IMR-90 (cell line): ENCODE measurements around the gene CDC45. TPM values are rescaled to one million over a fixed set of nuclear protein-coding genes. Genes with fewer than 3 reads are reported as not detected.
A peak's percentile ranks its signal among the peaks of the same experiment; 100 is the strongest.
"Not testable (repeated sequence)": the region's sequence is repeated elsewhere in the genome, so short reads cannot be mapped to it uniquely, and the experiment has no call there.

Experiments used
- ATAC-seq: fragments of 200-7000 bp; cut with Tn5 transposase; 2 replicates; pipeline ENCODE4 v1.9.1; 2020; ENCODE audit warnings: low read depth, mild to moderate bottlenecking, moderate library complexity
- BruUV-seq: library from RNA; stranded (reverse); fragments of 400-500 nt; replicated peaks from 2 replicates; lab custom pipeline; 2021; lab: Mats Ljungman, UMichigan
- CTCF ChIA-PET: fragments of 300-600 bp; formaldehyde crosslinking; extraction: SDS; loops from one replicate; lab custom pipeline; 2021; ENCODE audit warnings: antibody characterized with exemption; lab: Yijun Ruan, JAX
- POLR2A ChIA-PET: fragments of 300-600 bp; sonication (Branson Sonifier 250); formaldehyde crosslinking; loops from one replicate; lab custom pipeline; 2022; ENCODE audit warnings: antibody characterized with exemption; ENCODE audit not compliant: unreplicated experiment; lab: Charles Lee
- DNase-seq: peaks from one replicate; pipeline ENCODE4 v3.0.0; 2013
- H2AFZ ChIP-seq: replicated peaks from 2 replicates; pipeline ENCODE3; 2013; ENCODE audit warnings: low read length, mild to moderate bottlenecking; ENCODE audit not compliant: poor library complexity
- H2AK5ac ChIP-seq: 2 replicates; pipeline ENCODE4 v1.6.1; 2013; ENCODE audit warnings: low read depth, low read length, inconsistent platforms
- H2AK9ac ChIP-seq: replicated peaks from 2 replicates; pipeline ENCODE3; 2013; ENCODE audit warnings: mild to moderate bottlenecking, low read depth, low read length, moderate library complexity; ENCODE audit not compliant: poor library complexity
- H2BK120ac ChIP-seq: 2 replicates; pipeline ENCODE4 v1.6.1; 2013; ENCODE audit warnings: low read depth, low read length, inconsistent platforms
- H2BK15ac ChIP-seq: 3 replicates; pipeline ENCODE4 v1.6.1; 2013; ENCODE audit warnings: low read depth, low read length, inconsistent platforms
- H2BK20ac ChIP-seq: 2 replicates; pipeline ENCODE4 v1.6.1; 2013; ENCODE audit warnings: low read depth, mild to moderate bottlenecking, inconsistent platforms, low read length, moderate library complexity
- H2BK5ac ChIP-seq: 2 replicates; pipeline ENCODE4 v1.6.1; 2013; ENCODE audit warnings: mild to moderate bottlenecking, low read depth, low read length, inconsistent platforms; ENCODE audit not compliant: poor library complexity, severe bottlenecking
- H3K14ac ChIP-seq: replicated peaks from 2 replicates; pipeline ENCODE4 v1.6.1; 2013; ENCODE audit warnings: low read depth, low read length, inconsistent platforms
- H3K18ac ChIP-seq: 2 replicates; pipeline ENCODE4 v1.6.1; 2013; ENCODE audit warnings: low read depth, low read length, control low read depth
- H3K23ac ChIP-seq: 2 replicates; pipeline ENCODE4 v1.6.1; 2013; ENCODE audit warnings: low read depth, low read length, inconsistent platforms
- H3K27ac ChIP-seq: 2 replicates; pipeline ENCODE4 v1.5.1; 2013; ENCODE audit warnings: mild to moderate bottlenecking, control low read depth, low read length; ENCODE audit not compliant: insufficient read depth
- H3K27me3 ChIP-seq: 2 replicates; pipeline ENCODE4 v1.6.1; 2013; ENCODE audit warnings: low read length; ENCODE audit not compliant: control insufficient read depth, insufficient read depth
- H3K36me3 ChIP-seq: 2 replicates; pipeline ENCODE4 v1.6.1; 2013; ENCODE audit warnings: low read length, mixed read lengths; ENCODE audit not compliant: control insufficient read depth, insufficient read depth
- H3K4ac ChIP-seq: 2 replicates; pipeline ENCODE4 v1.6.1; 2013; ENCODE audit warnings: low read depth, low read length, inconsistent platforms
- H3K4me1 ChIP-seq: 2 replicates; pipeline ENCODE4 v1.6.1; 2013; ENCODE audit warnings: low read length, mixed read lengths; ENCODE audit not compliant: control insufficient read depth, insufficient read depth
- H3K4me2 ChIP-seq: 2 replicates; pipeline ENCODE4 v1.6.1; 2013; ENCODE audit warnings: low read depth, mild to moderate bottlenecking, control low read depth, low read length, moderate library complexity
- H3K4me3 ChIP-seq: 2 replicates; pipeline ENCODE4 v1.5.1; 2013; ENCODE audit warnings: low read depth, mild to moderate bottlenecking, control low read depth, low read length, moderate library complexity; ENCODE audit not compliant: insufficient read depth
- H3K56ac ChIP-seq: 2 replicates; pipeline ENCODE4 v1.6.1; 2013; ENCODE audit warnings: low read length, inconsistent platforms; ENCODE audit not compliant: insufficient read depth; ENCODE audit errors: extremely low read depth
- H3K79me1 ChIP-seq, 2 experiments: 2 replicates each; pipeline ENCODE4 v1.6.1; 2013; ENCODE audit warnings: low read length in 2 of 2, inconsistent platforms in 1 of 2, low read depth in 1 of 2
- H3K9ac ChIP-seq: 2 replicates; pipeline ENCODE4 v1.6.1; 2013; ENCODE audit warnings: low read depth, low read length, control low read depth
- H3K9me1 ChIP-seq: 2 replicates; pipeline ENCODE4 v1.6.1; 2013; ENCODE audit warnings: low read length, inconsistent platforms; ENCODE audit not compliant: insufficient read depth
- H3K9me3 ChIP-seq: 2 replicates; pipeline ENCODE4 v1.6.1; 2013; ENCODE audit warnings: low read length; ENCODE audit not compliant: control insufficient read depth, insufficient read depth
- H4K20me1 ChIP-seq: 2 replicates; pipeline ENCODE4 v1.6.1; 2013; ENCODE audit warnings: low read length, inconsistent platforms; ENCODE audit not compliant: insufficient read depth
- H4K5ac ChIP-seq: 2 replicates; pipeline ENCODE4 v1.6.1; 2013; ENCODE audit warnings: mild to moderate bottlenecking, low read depth, low read length, control low read depth
- H4K8ac ChIP-seq, 2 experiments: 2 replicates each; pipeline ENCODE4 v1.6.1; 2013; ENCODE audit warnings: low read depth in 2 of 2, low read length in 2 of 2, control low read depth in 1 of 2, inconsistent platforms in 1 of 2
- H4K91ac ChIP-seq: 2 replicates; pipeline ENCODE4 v1.6.1; 2013; ENCODE audit warnings: low read depth, low read length, inconsistent platforms; ENCODE audit not compliant: insufficient read depth
- WGBS, 2 experiments: methylation state at CpG; one replicate each; pipeline versions ENCODE4 v1.1.5 to v1.1.7; 2013; ENCODE audit warnings: missing lambda C conversion rate in 2 of 2; ENCODE audit not compliant: insufficient read length in 1 of 2; ENCODE audit errors: extremely low coverage in 2 of 2; 5-methylcytosine and 5-hydroxymethylcytosine counted together
- dilution Hi-C: fragments of 300-500 bp; cut with HindIII; formaldehyde crosslinking; loops from one replicate; pipeline ENCODE4 v1.14.3; 2018; ENCODE audit warnings: low sequenced_read_pairs; ENCODE audit not compliant: unreplicated experiment
- in situ Hi-C: fragments of 300-500 bp; cut with MboI; formaldehyde crosslinking; loops from 3 replicates; pipeline ENCODE4 v1.14.3; 2019; ENCODE audit warnings: low sequenced_read_pairs, inconsistent platforms, mixed read lengths
- intact Hi-C: fragments of 100-400 bp; cut with micrococcal nuclease; formaldehyde crosslinking; loops from 2 replicates; pipeline ENCODE4 v1.10.0; 2022
- polyA plus RNA-seq, 3 experiments: library from polyadenylated mRNA; depleted of rRNA; stranded (reverse); fragments of >200 nt; gene quantifications; 2 replicates each; pipeline ENCODE4 v1.2.3, GENCODE V29; 2012; ENCODE audit warnings: low replicate concordance in 1 of 3
- total RNA-seq: library from RNA; depleted of rRNA; stranded (reverse); fragments of >200 nt; gene quantifications from 2 replicates; pipeline ENCODE4 v1.2.3, GENCODE V29; 2012

CDC45 gene
- total and polyA plus RNA-seq, 2 of the 4 experiments (the other 2 are of a cell fraction), result 22.7 to 44.6 TPM

DNA sequence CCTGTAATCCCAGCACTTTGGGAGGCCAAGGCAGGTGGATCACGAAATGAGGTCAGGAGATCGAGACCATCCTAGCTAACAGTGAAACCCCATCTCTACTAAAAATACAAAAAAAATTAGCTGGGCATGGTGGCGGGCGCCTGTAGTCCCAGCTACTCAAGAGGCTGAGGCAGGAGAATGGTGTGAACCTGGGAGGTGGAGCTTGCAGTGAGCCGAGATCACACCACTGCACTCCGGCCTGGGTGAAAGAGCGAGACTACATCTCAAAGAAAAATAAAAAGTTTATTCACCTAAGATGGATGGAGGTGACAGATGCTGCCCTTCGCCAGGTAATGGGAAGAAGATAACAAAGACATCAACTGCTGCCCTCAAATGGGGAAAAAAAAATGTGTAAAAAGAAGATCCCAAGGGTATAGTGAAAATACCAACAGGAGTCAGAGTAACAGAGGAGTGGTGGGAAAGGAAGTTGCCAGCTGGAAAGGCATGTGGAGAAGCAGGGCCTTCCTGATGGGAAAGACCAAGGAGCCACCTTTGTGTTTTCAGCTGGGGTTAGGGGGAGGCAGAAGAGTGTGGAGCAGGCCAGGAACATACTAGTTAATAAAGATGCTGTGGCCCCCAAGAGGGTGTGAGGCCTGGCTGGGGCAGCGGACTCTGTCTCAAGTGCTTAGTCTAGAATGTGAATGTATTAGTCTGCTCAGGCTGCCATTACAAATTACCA lies 43.1 kb upstream of the CDC45 start:
- peak overlapping the region; percentile 66 for H2AK9ac ChIP-seq
- peaks cover 12% of the 10 kb centered on the region for H4K20me1 ChIP-seq
- H2AK5ac ChIP-seq, BruUV-seq, H2BK5ac ChIP-seq, H2BK120ac ChIP-seq, H3K4ac ChIP-seq, H3K27ac ChIP-seq, H2AFZ ChIP-seq, intact Hi-C loops, POLR2A ChIA-PET, H2BK20ac ChIP-seq, H3K9me3 ChIP-seq, H3K18ac ChIP-seq, H3K27me3 ChIP-seq, ATAC-seq, dilution Hi-C loops, in situ Hi-C loops, H4K8ac ChIP-seq, H3K9me1 ChIP-seq, H3K23ac ChIP-seq, H3K4me2 ChIP-seq, H4K5ac ChIP-seq, CTCF ChIA-PET, DNase-seq, H3K4me1 ChIP-seq, H3K14ac ChIP-seq, H3K9ac ChIP-seq, H4K91ac ChIP-seq, H3K56ac ChIP-seq, H2BK15ac ChIP-seq, H3K4me3 ChIP-seq: not testable (repeated sequence)
- peaks cover 23 to 50% of the 10 kb centered on the region in 2 experiments for H3K79me1 ChIP-seq
- peaks cover 16% of the 10 kb centered on the region for H3K36me3 ChIP-seq
- WGBS, 2 experiments, result no CpG with 5 or more reads among the region's 9 CpGs
